ENCODE measurements around the gene TIMMDC1.

DNA sequence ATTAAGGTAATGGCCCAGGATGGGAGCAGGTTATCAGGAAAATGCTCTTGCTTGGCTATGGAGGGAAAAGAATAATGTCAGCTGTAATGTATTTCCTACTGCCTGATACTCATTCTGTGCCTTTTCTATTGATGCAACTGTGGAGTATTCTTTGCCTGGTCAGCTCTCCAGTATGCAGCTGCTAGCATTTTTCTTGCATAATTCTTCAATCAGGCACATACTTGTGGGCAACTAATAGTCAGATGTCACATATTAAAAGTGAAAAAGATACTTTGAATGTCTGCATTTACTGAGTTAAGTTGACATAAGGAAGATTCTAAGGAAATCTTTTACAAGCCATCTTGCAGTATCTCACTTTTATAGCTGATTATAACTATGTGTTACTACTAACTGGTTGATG, 31.5 kb downstream of the TIMMDC1 start:
- TF ChIP-seq NR2F1 (conservative IDR thresholded peaks at IDR 0.05) (no peak), FOXM1 (IDR thresholded peaks at IDR 0.05; ENCODE audit: low read depth, low read length) (no peak), POLR2A (IDR thresholded peaks at IDR 0.05; ENCODE audit: low read depth, low read length) (no peak), TAF1 (IDR thresholded peaks at IDR 0.05; ENCODE audit: borderline replicate concordance, low read depth, low read length) (no peak), EZH2 (IDR thresholded peaks at IDR 0.05; ENCODE audit: borderline replicate concordance, control insufficient read depth, low read depth, low read length) (no peak), SUZ12 (IDR thresholded peaks at IDR 0.05; ENCODE audit: unreplicated experiment) (no peak), RAD51 (IDR thresholded peaks at IDR 0.05) (no peak)
- TF ChIP-seq, protein P1, sequence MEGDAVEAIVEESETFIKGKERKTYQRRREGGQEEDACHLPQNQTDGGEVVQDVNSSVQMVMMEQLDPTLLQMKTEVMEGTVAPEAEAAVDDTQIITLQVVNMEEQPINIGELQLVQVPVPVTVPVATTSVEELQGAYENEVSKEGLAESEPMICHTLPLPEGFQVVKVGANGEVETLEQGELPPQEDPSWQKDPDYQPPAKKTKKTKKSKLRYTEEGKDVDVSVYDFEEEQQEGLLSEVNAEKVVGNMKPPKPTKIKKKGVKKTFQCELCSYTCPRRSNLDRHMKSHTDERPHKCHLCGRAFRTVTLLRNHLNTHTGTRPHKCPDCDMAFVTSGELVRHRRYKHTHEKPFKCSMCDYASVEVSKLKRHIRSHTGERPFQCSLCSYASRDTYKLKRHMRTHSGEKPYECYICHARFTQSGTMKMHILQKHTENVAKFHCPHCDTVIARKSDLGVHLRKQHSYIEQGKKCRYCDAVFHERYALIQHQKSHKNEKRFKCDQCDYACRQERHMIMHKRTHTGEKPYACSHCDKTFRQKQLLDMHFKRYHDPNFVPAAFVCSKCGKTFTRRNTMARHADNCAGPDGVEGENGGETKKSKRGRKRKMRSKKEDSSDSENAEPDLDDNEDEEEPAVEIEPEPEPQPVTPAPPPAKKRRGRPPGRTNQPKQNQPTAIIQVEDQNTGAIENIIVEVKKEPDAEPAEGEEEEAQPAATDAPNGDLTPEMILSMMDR (IDR thresholded peaks at IDR 0.05 in 2 of 3, conservative IDR thresholded peaks at IDR 0.05 in 1 of 3; ENCODE audit: control insufficient read depth in 2 of 3, extremely low read depth in 1 of 3, insufficient read depth in 1 of 3, low read depth in 3 of 3, low read length in 3 of 3) = no peak
- TF ChIP-seq, protein P2, sequence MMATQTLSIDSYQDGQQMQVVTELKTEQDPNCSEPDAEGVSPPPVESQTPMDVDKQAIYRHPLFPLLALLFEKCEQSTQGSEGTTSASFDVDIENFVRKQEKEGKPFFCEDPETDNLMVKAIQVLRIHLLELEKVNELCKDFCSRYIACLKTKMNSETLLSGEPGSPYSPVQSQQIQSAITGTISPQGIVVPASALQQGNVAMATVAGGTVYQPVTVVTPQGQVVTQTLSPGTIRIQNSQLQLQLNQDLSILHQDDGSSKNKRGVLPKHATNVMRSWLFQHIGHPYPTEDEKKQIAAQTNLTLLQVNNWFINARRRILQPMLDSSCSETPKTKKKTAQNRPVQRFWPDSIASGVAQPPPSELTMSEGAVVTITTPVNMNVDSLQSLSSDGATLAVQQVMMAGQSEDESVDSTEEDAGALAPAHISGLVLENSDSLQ (IDR thresholded peaks at IDR 0.05) = no peak

All from GM12878 (cell line).